ENCODE data around the gene COL18A1. TPM values are rescaled to one million over a fixed set of nuclear protein-coding genes. Genes with fewer than 3 reads are reported as not detected.

COL18A1 gene
- total and polyA plus RNA-seq, 2 donors from 2014 or later: 150 to 316 TPM

GRCh38 chr21:45392573-45392971 lies 12.4 kb upstream of the COL18A1 start:
- no peaks in the 10 kb centered on the region for H3K9me3 ChIP-seq (ENCODE audit: control insufficient read depth in 2 of 3, insufficient read depth in 1 of 3, low read length in 3 of 3)
- no peaks in the 10 kb centered on the region for H3K36me3 ChIP-seq (ENCODE audit: control insufficient read depth in 2 of 3, insufficient read depth in 3 of 3, low read length in 3 of 3)
- no peak overlapping the region for H3K4me3 ChIP-seq (ENCODE audit: low read length in 3 of 3)
- H3K27ac ChIP-seq (ENCODE audit: low read depth in 2 of 2, low read length in 2 of 2): no peak overlapping the region
- H3K27me3 ChIP-seq (ENCODE audit: control insufficient read depth, insufficient read depth, low read length): no peaks in the 10 kb centered on the region
- H3K9ac ChIP-seq (ENCODE audit: low read length in 3 of 3): no peak overlapping the region
- no peak for TF ChIP-seq CTCF (IDR thresholded peaks at IDR 0.05; ENCODE audit: borderline replicate concordance, extremely low read depth, insufficient read depth)
- intact Hi-C loops (cut with DNase I): no loop called here
- H3K4me1 ChIP-seq (ENCODE audit: control insufficient read depth in 2 of 3, insufficient read depth in 2 of 3, low read depth in 1 of 3, low read length in 3 of 3): peaks cover 0 to 3% (median 2%) of the 10 kb centered on the region in 3 donors
- peak in 1 of 5 donors; percentile 55 for DNase-seq
- FAIRE-seq: no peak

GRCh38 chr21:45393021-45393420 lies 11.9 kb upstream of the COL18A1 start:
- intact Hi-C loops (cut with DNase I): no loop called here
- no peaks in the 10 kb centered on the region for H3K36me3 ChIP-seq (ENCODE audit: control insufficient read depth in 2 of 3, insufficient read depth in 3 of 3, low read length in 3 of 3)
- TF ChIP-seq CTCF (IDR thresholded peaks at IDR 0.05; ENCODE audit: borderline replicate concordance, extremely low read depth, insufficient read depth): no peak
- H3K4me1 ChIP-seq (ENCODE audit: control insufficient read depth in 2 of 3, insufficient read depth in 2 of 3, low read depth in 1 of 3, low read length in 3 of 3): no peaks in the 10 kb centered on the region
- H3K4me3 ChIP-seq (ENCODE audit: low read length in 3 of 3): no peak overlapping the region
- no peaks in the 10 kb centered on the region for H3K27me3 ChIP-seq (ENCODE audit: control insufficient read depth, insufficient read depth, low read length)
- H3K9me3 ChIP-seq (ENCODE audit: control insufficient read depth in 2 of 3, insufficient read depth in 1 of 3, low read length in 3 of 3): no peaks in the 10 kb centered on the region
- FAIRE-seq: no peak
- H3K9ac ChIP-seq (ENCODE audit: low read length in 3 of 3): no peak overlapping the region
- peak in 4 of 5 donors; percentile 65 to 72 (median 68) for DNase-seq
- no peak overlapping the region for H3K27ac ChIP-seq (ENCODE audit: low read depth in 2 of 2, low read length in 2 of 2)

GRCh38 chr21:45393833-45394638 lies 10.9 kb upstream of the COL18A1 start:
- DNase-seq: peak in 2 of 5 donors; percentile 35 to 45
- no peak for FAIRE-seq
- Histone ChIP-seq H3K9me3 (ENCODE audit: control insufficient read depth in 2 of 3, insufficient read depth in 1 of 3, low read length in 3 of 3) (no peaks in the 10 kb centered on the region), H3K27me3 (ENCODE audit: control insufficient read depth, insufficient read depth, low read length) (no peaks in the 10 kb centered on the region), H3K4me1 (ENCODE audit: control insufficient read depth in 2 of 3, insufficient read depth in 2 of 3, low read depth in 1 of 3, low read length in 3 of 3) (no peaks in the 10 kb centered on the region), H3K4me3 (ENCODE audit: low read length in 3 of 3) (no peak overlapping the region), H3K9ac (ENCODE audit: low read length in 3 of 3) (no peak overlapping the region), H3K36me3 (ENCODE audit: control insufficient read depth in 2 of 3, insufficient read depth in 3 of 3, low read length in 3 of 3) (no peaks in the 10 kb centered on the region), H3K27ac (ENCODE audit: low read depth in 2 of 2, low read length in 2 of 2) (no peak overlapping the region)
- intact Hi-C loops (cut with DNase I): no loop called here
- no peak for TF ChIP-seq CTCF (IDR thresholded peaks at IDR 0.05; ENCODE audit: borderline replicate concordance, extremely low read depth, insufficient read depth)

Measured in kidney (tissue), 14 donors.